ENCODE data around the gene LINC00305.
A peak's percentile ranks its signal among the peaks of the same experiment; 100 is the strongest.

LINC00305 gene

GRCh38 chr18:64111950-64112349 lies 36.9 kb downstream of the LINC00305 start:
- TF ChIP-seq CTCF (IDR thresholded peaks at IDR 0.05; ENCODE audit: low read depth, low read length) = no peak
- H3K36me3 ChIP-seq = no peaks in the 10 kb centered on the region
- no peaks in the 10 kb centered on the region for H3K9me3 ChIP-seq (ENCODE audit: severe bottlenecking)
- DNase-seq = no peak
- H3K27ac ChIP-seq = no peak overlapping the region
- H3K27me3 ChIP-seq (ENCODE audit: insufficient read depth, low read depth, severe bottlenecking) = no peaks in the 10 kb centered on the region
- no peak overlapping the region for H3K4me3 ChIP-seq (ENCODE audit: low read depth, low read length)

GRCh38 chr18:64110692-64111480 lies 38.0 kb downstream of the LINC00305 start:
- H3K36me3 ChIP-seq = no peaks in the 10 kb centered on the region
- H3K4me3 ChIP-seq (ENCODE audit: low read depth, low read length) = no peak overlapping the region
- DNase-seq = peak; percentile 56
- H3K27me3 ChIP-seq (ENCODE audit: insufficient read depth, low read depth, severe bottlenecking) = no peaks in the 10 kb centered on the region
- peak overlapping the region; percentile 56 for H3K27ac ChIP-seq
- no peaks in the 10 kb centered on the region for H3K9me3 ChIP-seq (ENCODE audit: severe bottlenecking)
- no peak for TF ChIP-seq CTCF (IDR thresholded peaks at IDR 0.05; ENCODE audit: low read depth, low read length)

GRCh38 chr18:64103986-64104385 lies 44.9 kb downstream of the LINC00305 start:
- DNase-seq = no peak
- no peak for TF ChIP-seq CTCF (IDR thresholded peaks at IDR 0.05; ENCODE audit: low read depth, low read length)
- H3K9me3 ChIP-seq (ENCODE audit: severe bottlenecking) = no peaks in the 10 kb centered on the region
- H3K36me3 ChIP-seq = no peaks in the 10 kb centered on the region
- H3K4me3 ChIP-seq (ENCODE audit: low read depth, low read length) = no peak overlapping the region
- H3K27me3 ChIP-seq (ENCODE audit: insufficient read depth, low read depth, severe bottlenecking) = no peaks in the 10 kb centered on the region
- no peak overlapping the region for H3K27ac ChIP-seq

- Histone ChIP-seq H3K27ac (no peak overlapping the region), H3K36me3 (no peaks in the 10 kb centered on the region), H3K27me3 (ENCODE audit: insufficient read depth, low read depth, severe bottlenecking) (no peaks in the 10 kb centered on the region), H3K4me3 (ENCODE audit: low read depth, low read length) (no peak overlapping the region), H3K9me3 (ENCODE audit: severe bottlenecking) (no peaks in the 10 kb centered on the region)
- no peak for DNase-seq
- TF ChIP-seq CTCF (IDR thresholded peaks at IDR 0.05; ENCODE audit: low read depth, low read length) = no peak
Measured at GRCh38 chr18:64100116-64100922, 48.6 kb downstream of the LINC00305 start.

GRCh38 chr18:64099244-64099643 lies 49.6 kb downstream of the LINC00305 start:
- TF ChIP-seq CTCF (IDR thresholded peaks at IDR 0.05; ENCODE audit: low read depth, low read length) = no peak
- Histone ChIP-seq H3K27me3 (ENCODE audit: insufficient read depth, low read depth, severe bottlenecking) (no peaks in the 10 kb centered on the region), H3K9me3 (ENCODE audit: severe bottlenecking) (no peaks in the 10 kb centered on the region), H3K4me3 (ENCODE audit: low read depth, low read length) (no peak overlapping the region), H3K27ac (no peak overlapping the region), H3K36me3 (no peaks in the 10 kb centered on the region)
- no peak for DNase-seq

All from WERI-Rb-1 (cell line).